Measurements from ENCODE around the gene TTC9C.
"Not testable (repeated sequence)": the region's sequence is repeated elsewhere in the genome, so short reads cannot be mapped to it uniquely, and the experiment has no call there.

Gene TTC9C

GRCh38 chr11:62728171-62728988 lies at the start of gene TTC9C:
Gene TTC9C, plus strand, starts transcription at chr11:62728486. Its CDS starts 363 bp downstream, at chr11:62728849.
- DNase-seq (ENCODE audit: low read depth) = peak; percentile 79

- DNase-seq (ENCODE audit: low read depth) = peak; percentile 73
Measured at GRCh38 chr11:62678770-62679696, 49.3 kb upstream of the TTC9C start, which contains the start of gene UBXN1. Gene UBXN1, minus strand, starts transcription at chr11:62679073. Its CDS starts 150 bp downstream, at chr11:62678923.

- peak; percentile 56 for DNase-seq (ENCODE audit: low read depth)
Measured at GRCh38 chr11:62680825-62681240, 47.5 kb upstream of the TTC9C start.

GRCh38 chr11:62682518-62682917 lies 45.8 kb upstream of the TTC9C start:
- DNase-seq (ENCODE audit: low read depth) = no peak

GRCh38 chr11:62687508-62688396 lies 40.5 kb upstream of the TTC9C start:
- DNase-seq (ENCODE audit: low read depth) = no peak

- no peak for DNase-seq (ENCODE audit: low read depth)
Measured at GRCh38 chr11:62688491-62688890, 39.8 kb upstream of the TTC9C start.

- peak; percentile 92 for DNase-seq (ENCODE audit: low read depth)
Measured at GRCh38 chr11:62689421-62690183, 38.7 kb upstream of the TTC9C start, which contains the start of gene LRRN4CL. Gene LRRN4CL, minus strand, starts transcription at chr11:62689530. Its CDS starts 1,022 bp downstream, at chr11:62688508.

GRCh38 chr11:62693624-62694023 lies 34.7 kb upstream of the TTC9C start:
- not testable (repeated sequence) for DNase-seq (ENCODE audit: low read depth)

- no peak for DNase-seq (ENCODE audit: low read depth)
Measured at GRCh38 chr11:62694455-62695167, 33.7 kb upstream of the TTC9C start.

GRCh38 chr11:62702246-62702645 lies 26.0 kb upstream of the TTC9C start:
- no peak for DNase-seq (ENCODE audit: low read depth)

- DNase-seq (ENCODE audit: low read depth) = not testable (repeated sequence)
Measured at GRCh38 chr11:62703921-62704320, 24.4 kb upstream of the TTC9C start.

- DNase-seq (ENCODE audit: low read depth) = no peak
Measured at GRCh38 chr11:62705413-62705812, 22.9 kb upstream of the TTC9C start.

GRCh38 chr11:62705880-62706849 lies 22.1 kb upstream of the TTC9C start:
- peak; percentile 63 for DNase-seq (ENCODE audit: low read depth)

- no peak for DNase-seq (ENCODE audit: low read depth)
Measured at GRCh38 chr11:62706850-62707247, 21.4 kb upstream of the TTC9C start.

GRCh38 chr11:62707277-62707861 lies 20.9 kb upstream of the TTC9C start, which contains the start of the genes BSCL2 and GNG3:
Gene BSCL2, minus strand, starts transcription at chr11:62707424. Its CDS starts 229 bp downstream, at chr11:62707195.
Gene GNG3, plus strand, starts transcription at chr11:62707676. Its CDS starts 620 bp downstream, at chr11:62708296.
- no peak for DNase-seq (ENCODE audit: low read depth)

- no peak for DNase-seq (ENCODE audit: low read depth)
Measured at GRCh38 chr11:62708392-62708791, 19.9 kb upstream of the TTC9C start.

- DNase-seq (ENCODE audit: low read depth) = no peak
Measured at GRCh38 chr11:62708793-62709192, 19.5 kb upstream of the TTC9C start.
